Stimulated activated effector memory CD8-positive, alpha-beta T cell treated with anti-CD3 and anti-CD28 coated beads, Interleukin-12 subunit alpha, Interleukin-12 subunit beta, amount 100 ng/mL, for 72 hours (primary cell): ENCODE measurements around the gene PFKL.

Experiments used
- ATAC-seq: fragments of 150-1000 bp; cut with Tn5 transposase; 2 replicates; pipeline ENCODE4 v1.10.0; 2021
- DNase-seq, 2 donors: peaks; one replicate each; pipeline ENCODE4 v3.0.0; 2021 to 2022; ENCODE audit warnings: low spot score in 2 of 2
- H3K27ac Mint-ChIP-seq: one replicate; pipeline ENCODE4 v1.8.0; 2022; ENCODE audit warnings: mild to moderate bottlenecking, mixed read lengths
- H3K36me3 Mint-ChIP-seq: one replicate; pipeline ENCODE4 v1.8.0; 2022; ENCODE audit warnings: mild to moderate bottlenecking, mixed read lengths
- H3K4me1 Mint-ChIP-seq: one replicate; pipeline ENCODE4 v1.8.0; 2022; ENCODE audit warnings: mixed read lengths
- H3K4me3 Mint-ChIP-seq: one replicate; pipeline ENCODE4 v1.8.0; 2022; ENCODE audit warnings: mild to moderate bottlenecking, mixed read lengths
- H3K9me3 Mint-ChIP-seq: one replicate; pipeline ENCODE4 v1.8.0; 2022; ENCODE audit warnings: mixed read lengths

The PFKL gene

GRCh38 chr21:44372616-44373015 is 72.8 kb downstream of the PFKL start:
- H3K4me3 Mint-ChIP-seq: no peak overlapping the region
- ATAC-seq (no peak), DNase-seq (no peak)
- peaks cover 13% of the 10 kb centered on the region for H3K36me3 Mint-ChIP-seq
- H3K4me1 Mint-ChIP-seq: peaks cover 32% of the 10 kb centered on the region
- H3K9me3 Mint-ChIP-seq: no peaks in the 10 kb centered on the region
- no peak overlapping the region for H3K27ac Mint-ChIP-seq

GRCh38 chr21:44374601-44375280 is 74.9 kb downstream of the PFKL start:
- no peak for DNase-seq
- H3K4me3 Mint-ChIP-seq: peak overlapping the region; percentile 50
- H3K9me3 Mint-ChIP-seq: no peaks in the 10 kb centered on the region
- peaks cover 13% of the 10 kb centered on the region for H3K36me3 Mint-ChIP-seq
- no peak for ATAC-seq
- peaks cover 32% of the 10 kb centered on the region for H3K4me1 Mint-ChIP-seq
- peak overlapping the region; percentile 71 for H3K27ac Mint-ChIP-seq

GRCh38 chr21:44375281-44375651 is 75.4 kb downstream of the PFKL start:
- Mint-ChIP-seq H3K36me3 (peaks cover 13% of the 10 kb centered on the region), H3K27ac (peak overlapping the region; percentile 71), H3K4me1 (peaks cover 32% of the 10 kb centered on the region), H3K9me3 (no peaks in the 10 kb centered on the region), H3K4me3 (peak overlapping the region; percentile 50)
- no peak for DNase-seq
- peak; percentile 70 for ATAC-seq

GRCh38 chr21:44375761-44376241 is 75.9 kb downstream of the PFKL start:
- ATAC-seq (no peak), DNase-seq (no peak)
- Mint-ChIP-seq H3K4me3 (peak overlapping the region; percentile 50), H3K27ac (peak overlapping the region; percentile 71), H3K9me3 (no peaks in the 10 kb centered on the region), H3K36me3 (peaks cover 13% of the 10 kb centered on the region), H3K4me1 (peaks cover 32% of the 10 kb centered on the region)

- ATAC-seq: no peak
- no peak for DNase-seq
- peaks cover 32% of the 10 kb centered on the region for H3K4me1 Mint-ChIP-seq
- no peak overlapping the region for H3K27ac Mint-ChIP-seq
- no peak overlapping the region for H3K4me3 Mint-ChIP-seq
- peaks cover 13% of the 10 kb centered on the region for H3K36me3 Mint-ChIP-seq
- H3K9me3 Mint-ChIP-seq: no peaks in the 10 kb centered on the region
Observed at GRCh38 chr21:44376606-44377005, 76.8 kb downstream of the PFKL start.
